ENCODE results near the gene RAB20. TPM values are rescaled to one million over a fixed set of nuclear protein-coding genes. Genes with fewer than 3 reads are reported as not detected.

Gene RAB20
- total RNA-seq, 2 donors from 2014 or later = 1.2 to 1.4 TPM

GRCh38 chr13:110517505-110518225, 43.9 kb downstream of the RAB20 start:
- no peak for DNase-seq
- H3K27me3 Mint-ChIP-seq = peaks cover 18% of the 10 kb centered on the region
- peaks cover 2% of the 10 kb centered on the region for H3K36me3 Mint-ChIP-seq (ENCODE audit: low read depth)
- H3K9me3 ChIP-seq (ENCODE audit: control insufficient read depth, low read length, poor library complexity, severe bottlenecking) = no peaks in the 10 kb centered on the region
- no peak overlapping the region for H3K27ac Mint-ChIP-seq
- H3K4me3 Mint-ChIP-seq = no peak overlapping the region
- H3K4me1 Mint-ChIP-seq = no peaks in the 10 kb centered on the region
- ATAC-seq = no peak

- ATAC-seq (no peak), DNase-seq (no peak)
- Mint-ChIP-seq H3K27me3 (peaks cover 18% of the 10 kb centered on the region), H3K4me1 (no peaks in the 10 kb centered on the region), H3K36me3 (ENCODE audit: low read depth) (peaks cover 2% of the 10 kb centered on the region), H3K27ac (no peak overlapping the region), H3K4me3 (no peak overlapping the region)
- no peaks in the 10 kb centered on the region for H3K9me3 ChIP-seq (ENCODE audit: control insufficient read depth, low read length, poor library complexity, severe bottlenecking)
Observed at GRCh38 chr13:110516500-110516899, 45.0 kb downstream of the RAB20 start.

GRCh38 chr13:110512198-110512740, 49.3 kb downstream of the RAB20 start:
- H3K9me3 ChIP-seq (ENCODE audit: control insufficient read depth, low read length, poor library complexity, severe bottlenecking) = no peaks in the 10 kb centered on the region
- H3K4me3 Mint-ChIP-seq = no peak overlapping the region
- H3K27me3 Mint-ChIP-seq = peaks cover 32% of the 10 kb centered on the region
- no peaks in the 10 kb centered on the region for H3K36me3 Mint-ChIP-seq (ENCODE audit: low read depth)
- no peaks in the 10 kb centered on the region for H3K4me1 Mint-ChIP-seq
- DNase-seq (no peak), ATAC-seq (no peak)
- no peak overlapping the region for H3K27ac Mint-ChIP-seq

- no peaks in the 10 kb centered on the region for H3K4me1 Mint-ChIP-seq
- H3K36me3 Mint-ChIP-seq (ENCODE audit: low read depth) = no peaks in the 10 kb centered on the region
- H3K9me3 ChIP-seq (ENCODE audit: control insufficient read depth, low read length, poor library complexity, severe bottlenecking) = no peaks in the 10 kb centered on the region
- no peak for ATAC-seq
- H3K4me3 Mint-ChIP-seq = no peak overlapping the region
- H3K27me3 Mint-ChIP-seq = peaks cover 35% of the 10 kb centered on the region
- no peak for DNase-seq
- H3K27ac Mint-ChIP-seq = no peak overlapping the region
Observed at GRCh38 chr13:110511509-110512181, 49.9 kb downstream of the RAB20 start.

GRCh38 chr13:110509971-110510786, 51.3 kb downstream of the RAB20 start:
- Mint-ChIP-seq H3K4me3 (no peak overlapping the region), H3K27me3 (peaks cover 42% of the 10 kb centered on the region), H3K27ac (no peak overlapping the region), H3K36me3 (ENCODE audit: low read depth) (no peaks in the 10 kb centered on the region), H3K4me1 (no peaks in the 10 kb centered on the region)
- H3K9me3 ChIP-seq (ENCODE audit: control insufficient read depth, low read length, poor library complexity, severe bottlenecking) = no peaks in the 10 kb centered on the region
- DNase-seq (no peak), ATAC-seq (no peak)

GRCh38 chr13:110509478-110509926, 52.0 kb downstream of the RAB20 start:
- Mint-ChIP-seq H3K27ac (no peak overlapping the region), H3K4me1 (no peaks in the 10 kb centered on the region), H3K4me3 (no peak overlapping the region), H3K36me3 (ENCODE audit: low read depth) (no peaks in the 10 kb centered on the region), H3K27me3 (peaks cover 42% of the 10 kb centered on the region)
- DNase-seq (no peak), ATAC-seq (no peak)
- no peaks in the 10 kb centered on the region for H3K9me3 ChIP-seq (ENCODE audit: control insufficient read depth, low read length, poor library complexity, severe bottlenecking)

GRCh38 chr13:110507678-110508381, 53.7 kb downstream of the RAB20 start:
- DNase-seq (no peak), ATAC-seq (no peak)
- no peaks in the 10 kb centered on the region for H3K4me1 Mint-ChIP-seq
- no peaks in the 10 kb centered on the region for H3K36me3 Mint-ChIP-seq (ENCODE audit: low read depth)
- H3K27ac Mint-ChIP-seq = no peak overlapping the region
- peaks cover 35% of the 10 kb centered on the region for H3K27me3 Mint-ChIP-seq
- no peaks in the 10 kb centered on the region for H3K9me3 ChIP-seq (ENCODE audit: control insufficient read depth, low read length, poor library complexity, severe bottlenecking)
- H3K4me3 Mint-ChIP-seq = no peak overlapping the region

- Mint-ChIP-seq H3K27me3 (peaks cover 38% of the 10 kb centered on the region), H3K36me3 (ENCODE audit: low read depth) (no peaks in the 10 kb centered on the region), H3K4me3 (no peak overlapping the region), H3K27ac (no peak overlapping the region), H3K4me1 (no peaks in the 10 kb centered on the region)
- no peak for ATAC-seq
- no peak for DNase-seq
- no peaks in the 10 kb centered on the region for H3K9me3 ChIP-seq (ENCODE audit: control insufficient read depth, low read length, poor library complexity, severe bottlenecking)
Observed at GRCh38 chr13:110506859-110507566, 54.5 kb downstream of the RAB20 start.

GRCh38 chr13:110506396-110506795, 55.1 kb downstream of the RAB20 start:
- H3K9me3 ChIP-seq (ENCODE audit: control insufficient read depth, low read length, poor library complexity, severe bottlenecking) = no peaks in the 10 kb centered on the region
- Mint-ChIP-seq H3K27me3 (peaks cover 44% of the 10 kb centered on the region), H3K4me3 (no peak overlapping the region), H3K4me1 (no peaks in the 10 kb centered on the region), H3K36me3 (ENCODE audit: low read depth) (no peaks in the 10 kb centered on the region), H3K27ac (no peak overlapping the region)
- no peak for ATAC-seq
- DNase-seq = no peak

- no peaks in the 10 kb centered on the region for H3K36me3 Mint-ChIP-seq (ENCODE audit: low read depth)
- DNase-seq (no peak), ATAC-seq (no peak)
- H3K9me3 ChIP-seq (ENCODE audit: control insufficient read depth, low read length, poor library complexity, severe bottlenecking) = no peaks in the 10 kb centered on the region
- no peak overlapping the region for H3K27ac Mint-ChIP-seq
- H3K27me3 Mint-ChIP-seq = peaks cover 48% of the 10 kb centered on the region
- no peaks in the 10 kb centered on the region for H3K4me1 Mint-ChIP-seq
- no peak overlapping the region for H3K4me3 Mint-ChIP-seq
Observed at GRCh38 chr13:110505594-110505993, 55.9 kb downstream of the RAB20 start.

GRCh38 chr13:110503979-110504499, 57.5 kb downstream of the RAB20 start:
- ATAC-seq = no peak
- no peak overlapping the region for H3K4me3 Mint-ChIP-seq
- H3K4me1 Mint-ChIP-seq = no peaks in the 10 kb centered on the region

More at GRCh38 chr13:110503979-110504499, 57.5 kb downstream of the RAB20 start:
- H3K9me3 ChIP-seq (ENCODE audit: control insufficient read depth, low read length, poor library complexity, severe bottlenecking) = no peaks in the 10 kb centered on the region
- H3K27me3 Mint-ChIP-seq = peaks cover 49% of the 10 kb centered on the region
- no peak overlapping the region for H3K27ac Mint-ChIP-seq
- DNase-seq = no peak
- no peaks in the 10 kb centered on the region for H3K36me3 Mint-ChIP-seq (ENCODE audit: low read depth)
